Spleen (tissue), 11 donors: ENCODE results near the gene PNLIPRP1. TPM values are rescaled to one million over a fixed set of nuclear protein-coding genes. Genes with fewer than 3 reads are reported as not detected.

Experiments used
- DNase-seq: peaks from one replicate; pipeline ENCODE4 v3.0.0-alpha.2; 2020
- H3K27ac ChIP-seq, 8 donors: fragments of 200-600 bp; sonication (generic) in 7 of 8; 1 replicate in 4 of 8; 2 replicates in 4 of 8; pipeline versions ENCODE4 v1.5.0 to v1.8.0; 2016 to 2021; ENCODE audit warnings: inconsistent platforms in 4 of 8, mild to moderate bottlenecking in 4 of 8, moderate library complexity in 1 of 8
- H3K27me3 ChIP-seq, 7 donors: fragments of 200-600 bp; sonication (generic) in 6 of 7; replicated peaks in 1 of 7; 1 replicate in 4 of 7; 2 replicates in 3 of 7; pipeline versions ENCODE4 v1.5.0 to v1.8.0; 2016 to 2021; ENCODE audit warnings: inconsistent platforms in 3 of 7, mild to moderate bottlenecking in 1 of 7
- H3K36me3 ChIP-seq, 6 donors: fragments of 200-600 bp; sonication (generic) in 5 of 6; 1 replicate in 4 of 6; 2 replicates in 2 of 6; pipeline versions ENCODE4 v1.5.0 to v1.8.0; 2016 to 2021; ENCODE audit warnings: inconsistent platforms in 2 of 6
- H3K4me1 ChIP-seq, 6 donors: fragments of 200-600 bp; sonication (generic) in 5 of 6; 1 replicate in 3 of 6; 2 replicates in 3 of 6; pipeline versions ENCODE4 v1.5.0 to v1.8.0; 2016 to 2021; ENCODE audit warnings: inconsistent platforms in 3 of 6
- H3K4me3 ChIP-seq, 8 donors: fragments of 200-600 bp; sonication (generic) in 7 of 8; 1 replicate in 4 of 8; 2 replicates in 4 of 8; pipeline versions ENCODE4 v1.5.0 to v1.8.0; 2016 to 2021; ENCODE audit warnings: inconsistent platforms in 4 of 8, mild to moderate bottlenecking in 4 of 8, moderate library complexity in 2 of 8
- H3K9me3 ChIP-seq, 8 donors: fragments of 200-600 bp; sonication (generic) in 7 of 8; 1 replicate in 4 of 8; 2 replicates in 4 of 8; pipeline versions ENCODE4 v1.5.0 to v1.8.0; 2016 to 2021; ENCODE audit warnings: inconsistent platforms in 4 of 8
- CTCF ChIP-seq, 11 experiments: fragments of 200-600 bp in 7 of 11; fragments of 450-650 bp in 4 of 11; sonication (generic) in 4 of 11; IDR thresholded peaks in 8 of 11; conservative IDR thresholded peaks in 3 of 11; 1 replicate in 7 of 11; 2 replicates in 4 of 11; pipeline versions ENCODE4 v1.4.0 to v1.8.0; 2016 to 2021; ENCODE audit warnings: antibody characterized with exemption in 11 of 11, inconsistent platforms in 4 of 11, mild to moderate bottlenecking in 1 of 11
- POLR2A ChIP-seq, 3 donors: fragments of 450-650 bp; IDR thresholded peaks; one replicate each; pipeline ENCODE4 v1.5.1; 2017; ENCODE audit warnings: antibody characterized with exemption in 3 of 3, mild to moderate bottlenecking in 1 of 3
- POLR2AphosphoS5 ChIP-seq, 3 donors: sonication (generic); formaldehyde crosslinking; IDR thresholded peaks; one replicate each; pipeline ENCODE4 v1.5.1; 2017; ENCODE audit warnings: antibody characterized with exemption in 3 of 3
- WGBS, 5 donors: extraction: QIAGEN DNeasy Blood & Tissue Kit in 3 of 5; methylation state at CpG; one replicate each; pipeline versions ENCODE4 v1.1.5 to v1.1.7; 2013 to 2018; 5-methylcytosine and 5-hydroxymethylcytosine counted together
- intact Hi-C: fragments of 100-400 bp; cut with DNase I; formaldehyde crosslinking; loops from one replicate; pipeline ENCODE4 v1.15.0; 2023; ENCODE audit warnings: low total_unique reads
- polyA plus RNA-seq, 3 donors: library from polyadenylated mRNA; stranded (reverse); fragments of 200-250 nt; gene quantifications; one replicate each; pipeline ENCODE4 v1.2.1, GENCODE V29; 2013
- total RNA-seq, 7 donors: library from RNA; depleted of rRNA in 3 of 7; stranded (reverse); fragments of >200 nt in 3 of 7; fragmentation: NEBNext Ultra II Directional in 4 of 7; extraction: Animal tissue kit (Norgen Biotek cat#: 25700) in 4 of 7; gene quantifications; one replicate each; pipeline versions ENCODE4 v1.1.0 to v1.2.1, GENCODE V29; 2016 to 2021
- donor health status: healthy with polysubstance abuse.
- donor health status: DM: no; HTN: no; CAD: no; lungs with moderate emphysema.
- donor health status: DM: no; HTN: no; CAD: no.
- donor health status: Bipolar disorder and iron deficiency.
- donor health status: healthy.
- donor health status: DM: no; HTN: no; CAD: no.
- donor health status: DM: yes; HTN: yes; CAD: no.

Gene PNLIPRP1
- total and polyA plus RNA-seq, 10 donors = 0.06 to 1.2 (median 0.44) TPM; not detected in 4

- no peak for DNase-seq
- H3K9me3 ChIP-seq = no peaks in the 10 kb centered on the region
- no peaks in the 10 kb centered on the region for H3K4me1 ChIP-seq
- WGBS, 5 donors = 55 to 74% (median 68%) methylated on average over 3 of the region's 3 CpGs
- no peaks in the 10 kb centered on the region for H3K36me3 ChIP-seq
- intact Hi-C loops = no loop called here
- H3K4me3 ChIP-seq = no peak overlapping the region
- no peaks in the 10 kb centered on the region for H3K27me3 ChIP-seq
- H3K27ac ChIP-seq = no peak overlapping the region
- TF ChIP-seq POLR2AphosphoS5 (IDR thresholded peaks at IDR 0.05) (no peak), POLR2A (IDR thresholded peaks at IDR 0.05) (no peak), CTCF (IDR thresholded peaks at IDR 0.05 in 8 of 11, conservative IDR thresholded peaks at IDR 0.05 in 3 of 11) (no peak)
Measured at GRCh38 chr10:116567335-116567734, 23.4 kb upstream of the PNLIPRP1 start.

GRCh38 chr10:116574797-116575196 lies 16.0 kb upstream of the PNLIPRP1 start:
- H3K27me3 ChIP-seq = no peaks in the 10 kb centered on the region
- TF ChIP-seq CTCF (IDR thresholded peaks at IDR 0.05 in 8 of 11, conservative IDR thresholded peaks at IDR 0.05 in 3 of 11) = no peak
- no peak for TF ChIP-seq POLR2AphosphoS5 (IDR thresholded peaks at IDR 0.05)
- TF ChIP-seq POLR2A (IDR thresholded peaks at IDR 0.05) = no peak
- H3K9me3 ChIP-seq = no peaks in the 10 kb centered on the region
- intact Hi-C loops = no loop called here
- no peaks in the 10 kb centered on the region for H3K36me3 ChIP-seq
- H3K27ac ChIP-seq = no peak overlapping the region
- no peak for DNase-seq
- WGBS, 5 donors = 80 to 92% (median 89%) methylated on average over 3 of the region's 3 CpGs
- H3K4me3 ChIP-seq = no peak overlapping the region
- H3K4me1 ChIP-seq = no peaks in the 10 kb centered on the region

- H3K4me3 ChIP-seq = no peak overlapping the region
- DNase-seq = no peak
- TF ChIP-seq CTCF (IDR thresholded peaks at IDR 0.05 in 8 of 11, conservative IDR thresholded peaks at IDR 0.05 in 3 of 11) (no peak), POLR2AphosphoS5 (IDR thresholded peaks at IDR 0.05) (no peak), POLR2A (IDR thresholded peaks at IDR 0.05) (no peak)
- no peaks in the 10 kb centered on the region for H3K36me3 ChIP-seq
- H3K27me3 ChIP-seq = no peaks in the 10 kb centered on the region
- intact Hi-C loops = no loop called here
- no peak overlapping the region for H3K27ac ChIP-seq
- no peaks in the 10 kb centered on the region for H3K4me1 ChIP-seq
- WGBS, 5 donors = 86 to 91% (median 89%) methylated on average over 8 of the region's 8 CpGs
- H3K9me3 ChIP-seq = peaks cover 0 to 4% (median 0%) of the 10 kb centered on the region in 8 donors
Measured at GRCh38 chr10:116587878-116588591, 2.7 kb upstream of the PNLIPRP1 start.

GRCh38 chr10:116588995-116589394 lies 1.8 kb upstream of the PNLIPRP1 start:
- WGBS, 5 donors = 72 to 85% (median 81%) methylated on average over 2 of the region's 2 CpGs
- Histone ChIP-seq H3K27me3 (no peaks in the 10 kb centered on the region), H3K36me3 (no peaks in the 10 kb centered on the region), H3K4me3 (no peak overlapping the region), H3K9me3 (peaks cover 0 to 4% (median 0%) of the 10 kb centered on the region in 8 donors), H3K27ac (no peak overlapping the region), H3K4me1 (no peaks in the 10 kb centered on the region)
- DNase-seq = no peak
- TF ChIP-seq POLR2AphosphoS5 (IDR thresholded peaks at IDR 0.05) (no peak), POLR2A (IDR thresholded peaks at IDR 0.05) (no peak), CTCF (IDR thresholded peaks at IDR 0.05 in 8 of 11, conservative IDR thresholded peaks at IDR 0.05 in 3 of 11) (no peak)
- intact Hi-C loops = no loop called here
